Measurements from ENCODE around the gene UBE3D.

Gene UBE3D

DNA sequence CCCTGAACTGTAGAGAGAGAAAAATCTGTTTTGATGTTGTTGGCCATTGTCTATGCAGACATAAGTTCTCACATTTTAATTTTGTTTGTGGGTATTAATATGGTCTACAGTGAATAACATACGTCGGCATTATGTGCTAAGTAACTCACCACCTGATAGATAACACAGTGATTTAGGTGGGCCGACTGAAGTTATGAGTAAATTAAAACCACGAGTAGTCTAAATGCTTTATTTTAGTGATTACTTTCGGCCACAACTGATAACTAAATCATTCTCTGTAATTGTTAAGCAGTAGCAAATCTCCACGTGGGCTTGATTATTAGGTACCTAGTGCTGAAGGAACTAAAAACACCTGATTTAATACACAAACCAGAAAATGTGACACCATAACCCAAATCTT, 3.0 kb upstream of the UBE3D start:
- Mint-ChIP-seq H3K9me3 (no peaks in the 10 kb centered on the region), H3K4me3 (peak overlapping the region; percentile 85), H3K36me3 (no peaks in the 10 kb centered on the region), H3K27ac (peak overlapping the region; percentile 92), H3K4me1 (peaks cover 27% of the 10 kb centered on the region)
- ATAC-seq (no peak), DNase-seq (ENCODE audit: low spot score in 2 of 2) (no peak)

DNA sequence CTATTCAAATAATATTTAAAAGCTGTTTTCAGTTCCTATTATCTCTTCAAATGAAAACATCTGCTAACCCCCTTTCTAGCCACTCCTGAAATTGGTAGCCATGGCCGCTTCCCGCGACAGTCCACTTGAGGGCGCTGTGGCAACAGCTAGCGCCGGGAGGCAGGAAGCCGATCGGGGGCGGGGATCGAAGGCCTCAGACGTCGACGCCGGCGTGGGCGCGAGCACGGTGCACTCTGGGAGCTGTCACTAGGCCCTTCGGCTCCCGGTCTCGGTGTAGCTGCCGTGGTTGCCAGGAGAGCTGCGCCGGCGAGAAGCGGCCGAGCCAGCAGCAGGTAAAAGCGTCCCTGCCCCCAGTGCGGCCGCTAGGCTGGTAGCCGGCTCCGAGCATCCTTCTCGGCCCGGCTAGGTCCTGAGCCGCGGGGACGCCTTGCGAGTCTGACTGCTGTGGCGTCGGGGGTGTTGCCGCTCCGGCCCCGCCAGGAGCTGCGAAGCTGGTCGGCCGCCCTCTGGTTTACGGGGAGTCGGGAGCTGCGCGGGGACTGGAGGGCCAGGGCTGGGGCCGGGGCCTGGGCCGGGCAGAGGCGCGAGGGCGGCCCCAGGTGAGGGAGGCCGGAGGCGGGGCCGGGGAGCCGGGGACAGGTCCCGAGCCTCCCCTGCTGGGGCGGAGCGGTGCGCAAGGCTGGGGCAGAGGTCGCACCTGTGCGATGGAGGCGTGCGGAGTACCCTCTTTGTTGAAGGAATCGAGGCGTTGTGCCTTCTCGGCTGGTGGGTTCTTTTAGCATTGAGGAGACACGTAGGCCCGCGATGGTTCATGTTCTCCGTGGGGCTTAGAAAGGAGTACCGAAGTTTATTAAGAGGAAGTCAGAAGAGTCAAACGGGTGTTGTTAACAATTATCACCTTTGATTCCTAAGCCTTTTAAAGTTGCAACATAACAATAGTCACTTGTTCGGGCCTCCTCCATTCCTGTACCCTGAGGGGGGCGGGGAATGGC, 2.1 kb upstream of the UBE3D start, which contains the start of gene DOP1A:
DOP1A (plus strand) TSS at position 224 of the 992 bp plus-strand sequence. CDS start 29,307 bp downstream, outside the sequence.
- Mint-ChIP-seq H3K36me3 (no peaks in the 10 kb centered on the region), H3K4me3 (peak within 1 kb of the TSS; percentile 85), H3K4me1 (peaks cover 27% of the 10 kb centered on the region), H3K9me3 (no peaks in the 10 kb centered on the region), H3K27ac (peak within 1 kb of the TSS; percentile 92)
- DNase-seq (ENCODE audit: low spot score in 2 of 2) (peak; percentile 95 to 97), ATAC-seq (peak; percentile 93)

DNA sequence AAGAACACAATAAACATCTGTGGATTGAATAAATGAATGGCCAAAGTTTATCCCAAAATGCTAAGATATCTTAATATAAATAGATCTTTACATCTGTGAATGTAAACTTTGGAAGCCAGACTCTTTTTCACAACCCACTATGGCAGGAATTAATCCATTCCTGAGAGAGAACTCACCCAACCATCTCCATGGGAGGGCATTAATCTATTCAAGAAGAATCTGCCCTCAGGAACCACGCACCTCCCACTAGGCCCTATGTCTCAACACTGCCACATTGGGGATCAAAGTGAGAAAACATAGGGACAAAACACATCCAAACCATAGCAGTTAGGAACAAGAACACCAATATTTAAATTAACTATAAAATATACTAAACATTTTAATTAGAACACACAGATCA, 3.4 kb downstream of the UBE3D start:
- H3K36me3 Mint-ChIP-seq = peaks cover 7% of the 10 kb centered on the region
- DNase-seq (ENCODE audit: low spot score in 2 of 2) (no peak), ATAC-seq (no peak)
- no peaks in the 10 kb centered on the region for H3K9me3 Mint-ChIP-seq
- no peak overlapping the region for H3K27ac Mint-ChIP-seq
- H3K4me3 Mint-ChIP-seq = no peak overlapping the region
- peaks cover 12% of the 10 kb centered on the region for H3K4me1 Mint-ChIP-seq

DNA sequence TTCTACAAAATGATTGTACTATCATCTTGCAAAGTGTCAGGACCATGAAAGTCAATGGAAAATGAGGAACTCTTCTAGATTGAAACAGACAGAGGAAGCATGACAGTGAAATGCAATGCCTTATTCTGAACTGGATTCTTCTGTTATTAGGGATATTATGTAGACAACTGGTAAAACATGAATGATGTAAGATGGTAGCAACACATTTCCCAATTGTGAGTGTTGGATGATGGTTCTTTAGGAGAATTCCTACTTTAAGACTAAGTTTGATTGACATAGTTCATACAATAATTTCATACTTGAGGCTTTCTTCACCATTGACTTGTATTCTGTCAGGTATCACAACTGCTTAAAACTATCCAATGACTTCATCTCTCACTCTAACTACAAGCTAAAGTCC, 4.5 kb downstream of the UBE3D start:
- Mint-ChIP-seq H3K9me3 (no peaks in the 10 kb centered on the region), H3K4me1 (peaks cover 12% of the 10 kb centered on the region), H3K27ac (peak overlapping the region; percentile 26), H3K4me3 (no peak overlapping the region), H3K36me3 (peaks cover 18% of the 10 kb centered on the region)
- no peak for DNase-seq (ENCODE audit: low spot score in 2 of 2)
- no peak for ATAC-seq

DNA sequence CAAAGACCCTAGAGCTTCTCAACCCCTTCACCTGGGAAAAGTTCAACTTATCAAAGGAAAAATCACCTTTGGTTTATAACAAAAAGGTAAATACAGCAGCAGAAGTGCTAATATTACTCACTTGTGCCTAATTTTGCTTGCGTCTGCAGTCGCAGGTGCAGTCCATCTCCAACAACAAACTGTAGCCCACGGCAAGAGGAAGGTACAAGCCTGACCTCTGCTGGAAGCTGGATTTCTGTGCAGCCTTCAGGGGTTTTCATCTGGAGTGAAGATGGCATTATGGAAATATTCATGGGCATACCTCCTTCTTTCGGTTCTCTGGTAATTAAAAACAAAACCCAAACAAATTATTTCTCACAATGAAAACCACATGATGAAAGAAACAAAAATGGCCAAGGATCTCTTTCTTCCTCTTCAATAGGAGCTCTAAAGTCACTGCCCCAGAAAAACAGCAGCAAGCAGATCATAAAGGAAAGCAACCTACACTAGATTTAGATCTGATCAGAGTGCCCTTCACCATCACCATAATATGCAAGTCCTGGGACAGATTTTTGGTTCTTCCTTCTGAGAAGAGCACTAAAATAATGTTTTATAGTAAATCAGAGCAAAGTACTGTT, 7.8 kb downstream of the UBE3D start:
- DNase-seq (ENCODE audit: low spot score in 2 of 2) (no peak), ATAC-seq (no peak)
- no peak overlapping the region for H3K27ac Mint-ChIP-seq
- no peaks in the 10 kb centered on the region for H3K9me3 Mint-ChIP-seq
- no peak overlapping the region for H3K4me3 Mint-ChIP-seq
- no peaks in the 10 kb centered on the region for H3K4me1 Mint-ChIP-seq
- H3K36me3 Mint-ChIP-seq = peaks cover 35% of the 10 kb centered on the region

DNA sequence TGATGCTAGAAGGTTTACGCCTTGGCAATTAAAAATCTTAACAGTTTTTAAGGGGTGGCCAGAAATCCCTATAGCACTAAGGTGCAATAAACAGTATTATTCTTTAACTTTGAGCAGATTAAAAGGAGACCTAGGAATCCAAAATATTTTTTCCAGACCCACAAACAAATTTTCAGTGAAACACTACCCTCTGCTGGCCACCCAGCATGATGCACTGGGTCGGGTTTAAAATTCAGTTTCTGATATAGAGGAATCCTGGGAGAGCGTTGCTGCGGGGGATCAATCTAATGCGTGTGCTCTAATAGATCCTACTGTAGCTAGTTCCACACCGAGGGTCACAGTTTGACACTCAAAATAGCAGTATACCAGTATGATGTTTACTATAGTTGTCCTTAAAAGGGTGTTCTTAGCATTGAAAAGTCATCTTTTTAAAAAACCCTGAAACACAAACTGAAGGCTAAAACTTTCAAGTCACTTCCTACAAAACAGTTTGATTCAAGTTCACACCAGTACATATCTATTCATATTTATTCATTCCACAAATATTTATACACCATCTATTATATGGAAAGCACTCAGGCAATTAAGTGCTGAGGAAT, 10.2 kb downstream of the UBE3D start:
- Mint-ChIP-seq H3K4me3 (no peak overlapping the region), H3K27ac (no peak overlapping the region), H3K9me3 (no peaks in the 10 kb centered on the region), H3K4me1 (no peaks in the 10 kb centered on the region), H3K36me3 (peaks cover 39% of the 10 kb centered on the region)
- ATAC-seq = peak; percentile 39
- DNase-seq (ENCODE audit: low spot score in 2 of 2) = peak in 1 of 2 donors; percentile 11

DNA sequence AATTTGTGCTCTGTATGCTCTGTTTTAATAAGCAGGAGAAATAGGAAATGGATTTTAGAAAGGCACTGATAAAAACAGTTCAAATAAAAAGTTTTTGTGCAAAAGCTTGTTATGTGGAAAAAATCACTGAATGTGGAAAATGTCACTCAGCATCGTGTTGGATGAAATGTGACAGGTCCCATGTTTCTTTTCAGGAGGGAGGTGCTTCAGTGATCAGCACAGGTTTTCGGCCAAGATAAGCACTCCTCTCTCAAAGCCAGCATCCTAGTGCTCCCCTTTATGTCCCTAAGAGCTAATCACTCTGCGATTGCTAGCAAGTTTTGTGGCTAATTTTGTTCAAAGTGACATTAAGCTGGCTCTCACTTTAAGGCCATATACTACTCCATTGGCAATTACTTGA, 12.0 kb downstream of the UBE3D start:
- H3K9me3 Mint-ChIP-seq = no peaks in the 10 kb centered on the region
- DNase-seq (ENCODE audit: low spot score in 2 of 2) = no peak
- H3K4me3 Mint-ChIP-seq = no peak overlapping the region
- no peaks in the 10 kb centered on the region for H3K4me1 Mint-ChIP-seq
- peaks cover 39% of the 10 kb centered on the region for H3K36me3 Mint-ChIP-seq
- H3K27ac Mint-ChIP-seq = no peak overlapping the region
- ATAC-seq = no peak

DNA sequence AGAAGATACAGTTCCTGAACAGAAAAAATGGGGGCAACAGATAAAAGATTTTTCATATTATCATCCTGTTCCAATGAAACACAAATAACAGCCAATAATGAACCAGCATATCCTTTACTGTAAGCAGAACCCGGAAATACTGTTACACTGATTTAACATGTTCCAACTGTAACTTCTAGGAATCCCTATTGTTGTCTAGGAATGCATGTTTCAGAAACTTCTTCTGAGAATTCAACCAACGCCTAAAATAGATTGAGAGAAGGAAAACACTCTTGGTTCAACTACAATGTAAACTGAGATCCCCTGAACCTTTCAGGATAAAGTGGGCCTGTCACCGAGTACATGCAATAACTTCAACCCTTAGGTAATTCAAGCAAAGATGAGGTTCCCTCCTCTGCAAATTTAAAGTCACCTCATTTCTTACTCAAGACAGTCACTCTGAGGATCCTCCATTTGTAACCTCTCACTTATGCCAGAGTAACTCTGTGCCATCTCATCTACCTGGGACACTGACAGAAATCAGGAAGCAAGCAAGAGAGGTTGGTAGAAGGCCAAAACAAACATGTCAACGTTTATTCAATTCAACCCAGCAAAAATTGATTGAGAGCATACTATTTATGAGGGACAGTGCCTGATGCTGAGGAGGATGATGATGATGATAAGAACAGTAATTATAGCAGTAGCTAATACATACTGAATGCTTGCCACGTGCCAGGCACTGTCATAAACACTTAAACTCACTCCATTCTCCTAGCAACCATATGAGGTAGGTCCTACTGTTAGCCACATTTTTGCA, 14.1 kb downstream of the UBE3D start:
- no peaks in the 10 kb centered on the region for H3K4me1 Mint-ChIP-seq
- no peaks in the 10 kb centered on the region for H3K9me3 Mint-ChIP-seq
- H3K36me3 Mint-ChIP-seq = peaks cover 25% of the 10 kb centered on the region
- ATAC-seq (no peak), DNase-seq (ENCODE audit: low spot score in 2 of 2) (no peak)
- H3K27ac Mint-ChIP-seq = no peak overlapping the region
- H3K4me3 Mint-ChIP-seq = no peak overlapping the region

DNA sequence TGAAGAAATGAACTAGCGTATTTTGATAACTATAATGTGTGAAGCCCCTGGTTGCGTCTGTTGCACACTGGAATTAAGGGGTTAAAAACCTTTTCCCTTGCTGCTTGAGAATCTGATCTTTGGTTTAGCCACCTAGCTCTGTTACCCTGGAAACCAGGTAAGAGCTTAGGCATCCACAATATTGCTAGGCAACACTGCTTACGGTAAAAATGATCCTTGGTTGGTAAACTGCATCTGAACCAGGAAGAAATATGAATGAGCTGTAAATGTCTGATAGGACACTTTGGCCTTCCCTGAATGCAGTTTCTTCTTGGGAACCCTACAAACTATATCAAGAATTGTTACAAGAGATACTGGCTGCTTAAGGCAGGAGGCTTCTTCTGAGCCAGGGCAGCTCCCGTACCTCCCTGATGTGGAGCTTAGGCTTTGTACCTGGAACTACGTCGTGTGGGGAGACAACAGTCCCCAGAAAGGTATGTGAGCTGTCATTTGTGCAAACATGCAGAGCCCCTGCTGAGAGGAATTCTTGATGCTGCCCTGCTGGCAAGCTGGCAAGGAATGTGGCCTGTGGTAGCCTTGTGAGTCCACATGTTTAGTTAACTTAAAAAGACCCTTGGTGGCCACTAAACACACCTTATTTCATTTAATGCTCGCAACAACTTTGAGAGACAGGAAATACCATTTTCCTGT, 18.4 kb downstream of the UBE3D start:
- Mint-ChIP-seq H3K9me3 (no peaks in the 10 kb centered on the region), H3K36me3 (no peaks in the 10 kb centered on the region), H3K27ac (no peak overlapping the region), H3K4me1 (no peaks in the 10 kb centered on the region), H3K4me3 (no peak overlapping the region)
- DNase-seq (ENCODE audit: low spot score in 2 of 2) (no peak), ATAC-seq (no peak)

DNA sequence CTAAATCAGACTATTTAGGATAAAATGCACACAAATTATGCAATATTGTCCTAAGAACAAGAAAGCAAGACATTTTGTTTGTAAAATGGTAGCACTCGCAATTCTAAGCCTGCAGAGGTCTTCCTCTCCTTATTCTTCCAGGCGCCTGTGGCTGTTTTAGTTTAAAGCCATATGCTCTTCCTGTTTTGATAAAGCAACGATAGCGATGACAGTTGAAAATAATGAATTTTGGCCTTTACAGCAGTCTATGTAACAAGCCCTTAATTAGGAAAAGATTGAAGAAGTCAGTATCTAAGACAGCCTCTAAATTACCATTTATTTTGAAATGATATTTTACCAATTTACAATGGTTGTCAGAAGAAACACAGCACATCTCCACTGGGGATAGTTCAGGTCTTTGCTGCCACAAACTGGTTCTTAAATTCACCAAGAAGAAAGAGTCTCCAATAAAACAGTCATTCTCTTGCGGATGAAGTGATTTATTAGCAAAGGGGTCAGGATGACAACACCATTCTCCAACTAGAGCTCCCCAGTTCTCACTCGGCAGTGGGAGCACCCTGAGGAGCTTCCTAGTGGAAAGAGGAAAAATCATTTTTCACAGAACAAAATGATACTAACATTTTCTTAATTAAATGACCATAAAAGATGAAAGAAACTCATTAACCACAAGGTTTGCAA, 21.4 kb downstream of the UBE3D start:
- Mint-ChIP-seq H3K9me3 (no peaks in the 10 kb centered on the region), H3K4me3 (no peak overlapping the region), H3K27ac (no peak overlapping the region), H3K36me3 (no peaks in the 10 kb centered on the region), H3K4me1 (no peaks in the 10 kb centered on the region)
- ATAC-seq (no peak), DNase-seq (ENCODE audit: low spot score in 2 of 2) (no peak)

DNA sequence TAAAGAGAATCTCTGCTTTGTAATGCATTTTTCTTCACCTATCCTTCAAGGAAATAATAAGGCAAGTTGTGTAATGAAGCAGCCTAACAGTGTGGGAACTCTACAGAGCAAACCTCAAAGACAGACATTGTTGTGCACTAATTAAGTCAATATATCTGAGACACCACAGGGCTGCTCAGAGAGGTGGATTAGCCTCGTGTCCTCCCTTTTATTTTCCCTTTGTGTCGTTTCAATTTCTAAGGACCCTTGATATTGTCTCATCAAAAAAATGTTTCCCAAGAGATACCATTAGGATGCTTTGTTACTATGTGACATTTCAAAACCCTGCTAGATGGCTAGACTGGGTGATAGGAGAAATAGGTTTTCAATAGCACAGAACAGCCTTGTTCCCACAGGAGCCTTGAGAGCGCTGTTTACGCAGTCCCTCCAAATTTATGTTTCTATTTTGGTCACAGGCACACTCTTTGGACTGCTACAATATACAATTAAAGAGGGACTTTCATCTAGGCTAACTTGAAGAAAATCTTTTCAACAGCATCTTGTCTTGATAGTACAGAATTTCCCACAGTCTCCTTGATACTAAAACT, 23.1 kb downstream of the UBE3D start:
- DNase-seq (ENCODE audit: low spot score in 2 of 2) (no peak), ATAC-seq (no peak)

DNA sequence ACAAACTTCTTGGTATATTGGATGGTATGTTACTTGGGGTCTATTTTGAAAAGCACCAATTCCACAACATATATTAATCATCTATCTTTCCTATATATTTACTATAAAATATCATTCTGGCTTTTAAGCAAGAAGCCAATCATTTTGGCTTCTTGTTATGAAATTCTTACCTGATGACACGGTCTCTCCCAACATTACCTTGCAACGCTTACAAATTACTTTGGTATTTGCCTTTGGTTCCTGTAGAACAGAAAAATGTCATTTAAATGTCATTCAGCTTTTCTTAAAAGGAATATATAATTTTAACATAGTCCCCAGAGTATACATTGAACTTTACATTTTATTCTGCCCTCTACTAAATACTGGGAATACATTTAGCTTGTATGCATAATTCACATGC, 27.4 kb downstream of the UBE3D start:
- Mint-ChIP-seq H3K27ac (no peak overlapping the region), H3K4me3 (no peak overlapping the region), H3K36me3 (no peaks in the 10 kb centered on the region), H3K4me1 (no peaks in the 10 kb centered on the region), H3K9me3 (no peaks in the 10 kb centered on the region)
- ATAC-seq = no peak
- DNase-seq (ENCODE audit: low spot score in 2 of 2) = no peak

More for the DNA sequence above, 23.1 kb downstream of the UBE3D start:
- no peaks in the 10 kb centered on the region for H3K9me3 Mint-ChIP-seq
- no peaks in the 10 kb centered on the region for H3K4me1 Mint-ChIP-seq
- H3K4me3 Mint-ChIP-seq = no peak overlapping the region
- no peak overlapping the region for H3K27ac Mint-ChIP-seq
- no peaks in the 10 kb centered on the region for H3K36me3 Mint-ChIP-seq

DNA sequence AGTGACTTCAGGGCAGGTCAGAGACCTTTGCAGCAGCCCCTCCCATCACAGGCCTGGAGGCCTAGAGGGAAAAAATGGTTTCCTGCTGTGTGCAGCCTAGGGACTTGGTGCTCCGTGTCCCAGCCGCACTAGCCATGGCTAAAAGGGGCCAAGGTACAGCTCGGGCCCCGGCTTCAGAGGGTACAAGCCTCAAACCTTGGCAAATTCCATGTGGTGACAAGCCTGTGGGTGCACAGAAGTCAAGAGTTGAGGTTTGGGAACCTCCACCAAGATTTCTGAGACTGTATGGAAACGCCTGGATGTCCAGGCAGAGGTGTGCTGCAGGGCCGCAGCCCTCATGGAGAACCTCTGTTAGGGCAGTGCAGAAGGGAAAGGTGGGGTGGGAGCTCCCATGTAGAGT, 34.0 kb downstream of the UBE3D start:
- Mint-ChIP-seq H3K9me3 (peaks cover 3% of the 10 kb centered on the region), H3K4me3 (no peak overlapping the region), H3K4me1 (no peaks in the 10 kb centered on the region), H3K36me3 (no peaks in the 10 kb centered on the region), H3K27ac (no peak overlapping the region)
- no peak for ATAC-seq
- no peak for DNase-seq (ENCODE audit: low spot score in 2 of 2)

DNA sequence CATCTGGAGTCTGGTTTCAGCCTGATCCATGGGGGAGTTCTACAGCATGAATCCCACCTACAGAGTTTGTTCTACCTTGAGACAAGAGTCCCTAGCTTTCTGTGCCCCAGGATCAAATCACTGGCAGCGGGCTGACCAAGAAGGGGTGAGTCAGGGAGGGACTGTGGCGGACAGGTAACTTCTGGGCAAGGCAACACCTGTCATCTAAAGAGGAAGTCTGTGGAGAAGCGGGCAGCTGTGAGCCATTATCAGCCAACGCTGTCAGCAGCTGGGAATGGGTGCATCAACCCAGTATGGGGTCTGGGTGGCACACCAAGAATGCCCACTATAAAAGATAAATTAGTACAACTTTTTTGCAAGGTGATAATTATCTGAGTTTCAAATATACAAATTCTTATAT, 45.9 kb downstream of the UBE3D start:
- DNase-seq (ENCODE audit: low spot score in 2 of 2) (no peak), ATAC-seq (no peak)
- Mint-ChIP-seq H3K27ac (no peak overlapping the region), H3K36me3 (peaks cover 57% of the 10 kb centered on the region), H3K4me3 (no peak overlapping the region), H3K4me1 (no peaks in the 10 kb centered on the region), H3K9me3 (no peaks in the 10 kb centered on the region)
